Gastrocnemius medialis (tissue), 4 donors: ENCODE data around the gene DEF6. TPM values are rescaled to one million over a fixed set of nuclear protein-coding genes. Genes with fewer than 3 reads are reported as not detected.
"Not testable (repeated sequence)": the region's sequence is repeated elsewhere in the genome, so short reads cannot be mapped to it uniquely, and the experiment has no call there.

Experiments used
- ATAC-seq, 2 donors: fragments of 150-250 bp; one replicate each; pipeline ENCODE4 v1.9.1; 2016
- DNase-seq, 2 donors: peaks; one replicate each; pipeline ENCODE4 v3.0.0-alpha.2; 2019
- H3K27ac ChIP-seq, 4 donors: fragments of 200-600 bp; sonication (generic); 1 replicate in 1 of 4; 2 replicates in 3 of 4; pipeline ENCODE4 v1.5.1; 2016 to 2018; ENCODE audit warnings: mild to moderate bottlenecking in 2 of 4, moderate library complexity in 1 of 4
- H3K27me3 ChIP-seq, 3 donors: fragments of 200-600 bp; sonication (generic) in 2 of 3; 1 replicate in 1 of 3; 2 replicates in 2 of 3; pipeline versions ENCODE4 v1.5.1 to v1.6.0; 2016 to 2019; ENCODE audit warnings: mild to moderate bottlenecking in 1 of 3, moderate library complexity in 1 of 3
- H3K36me3 ChIP-seq, 2 donors: fragments of 200-600 bp; sonication (generic) in 1 of 2; one replicate each; pipeline ENCODE4 v1.5.1; 2017 to 2018
- H3K4me1 ChIP-seq, 2 donors: fragments of 200-600 bp; sonication (generic) in 1 of 2; one replicate each; pipeline ENCODE4 v1.5.1; 2016 to 2017; ENCODE audit warnings: mild to moderate bottlenecking in 2 of 2
- H3K4me3 ChIP-seq, 4 donors: fragments of 200-600 bp; sonication (generic) in 3 of 4; 1 replicate in 1 of 4; 2 replicates in 3 of 4; pipeline ENCODE4 v1.5.1; 2016 to 2019; ENCODE audit warnings: mild to moderate bottlenecking in 2 of 4
- H3K9me3 ChIP-seq, 3 donors: fragments of 200-600 bp; sonication (generic) in 2 of 3; 1 replicate in 1 of 3; 2 replicates in 2 of 3; pipeline ENCODE4 v1.5.1; 2016 to 2019
- CTCF ChIP-seq, 5 experiments: fragments of 450-650 bp in 3 of 5; fragments of 200-600 bp in 2 of 5; sonication (generic) in 2 of 5; IDR thresholded peaks in 4 of 5; conservative IDR thresholded peaks in 1 of 5; 1 replicate in 4 of 5; 2 replicates in 1 of 5; pipeline ENCODE4 v1.5.1; 2016 to 2019; ENCODE audit warnings: antibody characterized with exemption in 5 of 5, mild to moderate bottlenecking in 3 of 5, moderate library complexity in 3 of 5
- POLR2A ChIP-seq, 2 donors: fragments of 450-650 bp; IDR thresholded peaks; one replicate each; pipeline ENCODE4 v1.6.1; 2017; ENCODE audit warnings: antibody characterized with exemption in 2 of 2, mild to moderate bottlenecking in 2 of 2, moderate library complexity in 2 of 2
- in situ Hi-C, 4 donors: fragments of 200-750 bp; cut with MboI; loops; one replicate each; pipeline versions ENCODE4 v1.15.0 to v1.8.0; 2017; ENCODE audit warnings: low sequenced_read_pairs in 4 of 4
- intact Hi-C: fragments of 100-400 bp; cut with DNase I; formaldehyde crosslinking; loops from one replicate; pipeline ENCODE4 v1.15.1; 2023; ENCODE audit warnings: low total_unique reads
- total RNA-seq, 4 donors: library from RNA; depleted of rRNA; stranded (reverse); fragments of >200 nt; gene quantifications; one replicate each; pipeline versions ENCODE4 v1.1.0 to v1.2.3, GENCODE V29; 2016

DEF6 gene
- total RNA-seq, 4 donors from 2014 or later = 0.15 to 2.9 (median 0.68) TPM

- intact Hi-C loops (no loop called here), in situ Hi-C loops (no loop called here)
- no peak for ATAC-seq
- no peaks in the 10 kb centered on the region for H3K4me1 ChIP-seq
- no peak for TF ChIP-seq CTCF (IDR thresholded peaks at IDR 0.05 in 4 of 5, conservative IDR thresholded peaks at IDR 0.05 in 1 of 5)
- TF ChIP-seq POLR2A (IDR thresholded peaks at IDR 0.05) = no peak
- H3K4me3 ChIP-seq = no peak overlapping the region
- DNase-seq = no peak
- H3K9me3 ChIP-seq = no peaks in the 10 kb centered on the region
- H3K36me3 ChIP-seq = no peaks in the 10 kb centered on the region
- H3K27ac ChIP-seq = no peak overlapping the region
- H3K27me3 ChIP-seq = no peaks in the 10 kb centered on the region
Observed at GRCh38 chr6:35330541-35331119, 33.0 kb downstream of the DEF6 start.

GRCh38 chr6:35332074-35332887 is 34.7 kb downstream of the DEF6 start:
- H3K27ac ChIP-seq, in situ Hi-C loops, H3K4me1 ChIP-seq, ATAC-seq, H3K4me3 ChIP-seq, intact Hi-C loops, DNase-seq, H3K9me3 ChIP-seq, H3K36me3 ChIP-seq, H3K27me3 ChIP-seq: not testable (repeated sequence)

GRCh38 chr6:35341557-35341956 is 43.9 kb downstream of the DEF6 start:
- intact Hi-C loops = loop anchor here (5.0 kb wide), 1 partner anchor 391 kb away; no protein-coding TSS in a partner anchor
- ATAC-seq (no peak), DNase-seq (no peak)
- Histone ChIP-seq H3K27me3 (no peaks in the 10 kb centered on the region), H3K9me3 (no peaks in the 10 kb centered on the region), H3K27ac (peak overlapping the region; percentile 58 to 95 (median 75)), H3K36me3 (no peaks in the 10 kb centered on the region), H3K4me1 (peaks cover 34 to 38% of the 10 kb centered on the region in 2 donors), H3K4me3 (no peak overlapping the region)
- in situ Hi-C loops = loop anchor here (5.0 to 10.0 kb wide), 2 partner anchors 111 to 113 kb away; partner anchors contain the start of gene FANCE (in 4 of the 4)
- no peak for TF ChIP-seq CTCF (IDR thresholded peaks at IDR 0.05 in 4 of 5, conservative IDR thresholded peaks at IDR 0.05 in 1 of 5)
- TF ChIP-seq POLR2A (IDR thresholded peaks at IDR 0.05) = no peak

- TF ChIP-seq CTCF (IDR thresholded peaks at IDR 0.05 in 4 of 5, conservative IDR thresholded peaks at IDR 0.05 in 1 of 5) (peak; percentile 97 to 100 (median 99)), POLR2A (IDR thresholded peaks at IDR 0.05) (peak; percentile 96 to 97)
- Histone ChIP-seq H3K9me3 (no peaks in the 10 kb centered on the region), H3K4me1 (peaks cover 41 to 45% of the 10 kb centered on the region in 2 donors), H3K4me3 (peak within 1 kb of the TSS; percentile 64 to 93 (median 70)), H3K36me3 (peaks cover 0 to 5% of the 10 kb centered on the region in 2 donors), H3K27ac (peak within 1 kb of the TSS; percentile 81 to 95 (median 94)), H3K27me3 (no peaks in the 10 kb centered on the region)
- in situ Hi-C loops (loop anchor here (5.0 to 10.0 kb wide), 2 partner anchors 110 to 112 kb away; partner anchors contain the start of gene FANCE (in 4 of the 4)), intact Hi-C loops (loop anchor here (1.0 to 5.0 kb wide), 6 partner anchors 24 to 390 kb away; partner anchors contain the start of gene RPL10A)
- peak; percentile 88 to 92 for ATAC-seq
- peak; percentile 97 to 98 for DNase-seq
Observed at GRCh38 chr6:35342258-35343091, 44.9 kb downstream of the DEF6 start, which contains the start of gene PPARD. PPARD (plus strand) TSS chr6:35342558; CDS start chr6:35411088, 68,530 bp downstream.
